Mesenteric fat pad (tissue), 1 donor: Measurements from ENCODE around the gene MED29. TPM values are rescaled to one million over a fixed set of nuclear protein-coding genes. Genes with fewer than 3 reads are reported as not detected.

Source experiments
- DNase-seq: peaks from one replicate; pipeline ENCODE4 v3.0.0-alpha.2; 2020; ENCODE audit warnings: low spot score
- total RNA-seq: library from RNA; stranded (reverse); fragmentation: NEBNext Ultra II Directional; extraction: Animal tissue kit (Norgen Biotek cat#: 25700); gene quantifications from one replicate; pipeline ENCODE4 v1.2.1, GENCODE V29; 2021
- donor health status: DM: yes; HTN: yes; CAD: no.

MED29 gene
- total RNA-seq, 1 donor from 2014 or later: 34.1 TPM

DNA sequence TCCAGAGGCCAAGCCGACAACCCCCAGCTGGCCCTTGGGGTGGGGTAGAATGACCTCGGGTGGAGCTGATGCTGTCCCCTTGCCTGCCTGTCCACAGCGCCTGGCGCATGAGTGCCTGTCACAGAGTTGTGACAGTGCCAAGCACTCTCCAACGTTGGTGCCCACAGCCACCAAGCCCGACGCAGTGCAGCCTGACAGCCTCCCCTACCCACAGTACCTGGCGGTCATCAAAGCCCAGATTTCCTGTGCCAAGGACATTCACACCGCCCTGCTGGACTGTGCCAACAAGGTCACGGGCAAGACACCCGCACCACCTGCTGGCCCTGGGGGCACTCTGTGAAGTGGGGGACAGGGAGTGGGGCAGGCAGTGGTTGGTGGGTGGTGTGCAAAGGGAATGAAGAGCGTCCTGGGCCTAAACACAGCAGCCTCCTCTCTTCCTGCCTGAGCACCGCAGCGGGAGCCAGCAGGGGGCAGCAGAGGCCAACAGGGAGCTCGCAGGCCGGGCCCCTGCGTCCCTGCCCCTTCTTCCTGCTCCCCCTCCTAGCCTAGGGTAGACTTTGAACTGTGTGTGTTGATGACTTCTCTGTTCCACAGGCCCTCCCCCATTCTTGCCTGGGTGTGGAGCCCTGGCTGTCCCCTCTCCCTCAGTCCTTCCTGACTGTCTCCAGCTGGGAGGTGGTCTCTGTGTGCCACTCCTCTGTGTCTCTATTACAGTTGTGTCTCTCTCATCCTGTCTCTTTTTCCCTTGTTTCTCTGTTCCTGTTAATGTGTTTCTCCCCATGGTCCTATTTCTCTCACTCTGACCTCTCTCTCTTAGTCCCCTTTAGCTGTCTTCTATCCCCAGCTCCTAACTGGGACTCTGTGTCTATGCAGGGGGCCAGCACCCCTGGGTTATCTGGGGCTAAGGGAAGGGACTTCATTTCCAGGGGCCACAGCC lies 6.5 kb downstream of the MED29 start:
- DNase-seq: peak; percentile 95

DNA sequence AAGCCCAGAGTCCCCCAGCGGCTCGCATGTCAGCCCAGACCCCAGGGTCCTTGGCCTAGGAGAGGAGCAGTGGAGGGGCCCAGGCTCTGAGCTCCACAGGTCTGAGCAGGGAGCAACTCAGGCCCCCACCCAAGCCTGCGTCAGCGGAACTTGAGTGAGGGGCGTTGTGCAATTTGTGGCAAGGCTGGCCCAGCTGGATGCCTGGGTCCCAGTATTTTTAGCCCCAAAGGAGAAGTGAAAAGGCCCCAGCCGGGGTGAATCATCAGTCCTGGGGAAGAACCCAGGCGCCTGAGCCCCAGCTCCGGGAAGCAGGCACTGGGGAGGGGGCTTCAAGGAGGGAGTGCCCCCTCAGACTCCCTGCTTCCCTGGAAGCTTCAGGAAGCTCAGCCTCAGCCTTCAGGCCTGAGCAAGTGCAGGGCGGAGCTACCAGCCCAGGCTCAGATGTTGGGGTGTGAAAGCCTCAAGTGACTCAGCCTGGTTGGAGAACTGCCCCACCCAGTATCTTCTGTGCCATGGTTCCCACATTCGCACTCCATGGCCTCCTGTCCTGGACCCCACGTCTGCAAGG lies 7.2 kb downstream of the MED29 start:
- DNase-seq: no peak

DNA sequence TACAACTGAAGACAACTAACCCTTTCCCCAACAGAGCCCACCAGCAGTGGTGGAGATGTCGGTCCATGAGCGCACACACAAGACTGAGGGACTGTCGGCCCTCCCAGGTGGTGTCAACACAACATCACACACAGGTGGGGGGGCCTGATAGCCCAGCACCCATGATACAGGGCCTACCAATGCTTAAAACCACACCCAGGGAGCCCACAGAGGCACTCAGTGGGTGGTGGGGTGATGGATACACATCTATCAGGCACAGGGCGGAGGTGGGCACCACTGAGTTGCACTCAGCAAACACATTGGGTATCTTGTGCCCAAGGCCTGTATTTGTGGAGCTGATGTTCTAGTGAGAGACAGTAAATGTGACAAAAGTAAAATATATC lies 8.5 kb downstream of the MED29 start:
- DNase-seq: no peak

DNA sequence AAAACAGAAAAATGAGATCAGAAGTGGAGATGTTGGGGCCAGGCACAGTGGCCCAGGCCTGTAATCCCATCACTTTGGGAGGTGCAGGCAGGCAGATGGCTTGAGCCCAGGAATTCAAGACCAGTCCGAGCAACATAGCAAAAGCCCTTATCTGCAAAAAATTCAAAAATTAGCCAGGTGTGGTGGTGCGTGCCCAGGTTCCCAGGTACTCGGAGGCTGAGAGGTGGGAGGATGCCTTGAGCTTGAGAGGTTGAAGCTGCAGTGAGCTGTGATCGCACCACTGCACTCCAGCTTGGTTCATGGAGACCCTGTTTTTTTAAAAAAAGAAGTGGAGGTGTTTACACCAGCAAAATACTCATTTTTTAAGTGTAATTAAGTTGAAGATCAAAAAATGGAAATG lies 8.9 kb downstream of the MED29 start:
- no peak for DNase-seq

DNA sequence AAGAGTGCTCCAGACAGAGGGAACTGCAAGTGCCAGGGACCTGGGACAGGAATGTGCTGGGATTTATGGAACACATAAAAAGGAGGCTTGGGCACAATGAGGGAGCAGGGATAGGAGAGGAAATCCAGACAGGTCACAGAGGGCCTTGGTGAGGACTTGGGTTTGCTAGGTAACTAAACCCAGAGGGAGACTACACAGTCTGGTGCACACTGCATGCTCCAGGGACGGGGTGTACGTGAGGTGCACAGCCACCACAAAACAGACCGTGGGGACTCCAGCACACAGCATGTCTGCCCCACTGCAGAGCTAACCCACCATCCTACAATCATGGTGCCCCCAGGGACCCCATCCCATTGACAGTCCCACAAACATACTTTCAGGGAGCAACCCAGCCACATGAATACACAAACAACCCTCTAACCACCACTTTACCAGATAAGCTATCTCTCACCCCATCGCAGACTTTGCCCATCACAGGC lies 9.9 kb downstream of the MED29 start:
- DNase-seq: no peak

DNA sequence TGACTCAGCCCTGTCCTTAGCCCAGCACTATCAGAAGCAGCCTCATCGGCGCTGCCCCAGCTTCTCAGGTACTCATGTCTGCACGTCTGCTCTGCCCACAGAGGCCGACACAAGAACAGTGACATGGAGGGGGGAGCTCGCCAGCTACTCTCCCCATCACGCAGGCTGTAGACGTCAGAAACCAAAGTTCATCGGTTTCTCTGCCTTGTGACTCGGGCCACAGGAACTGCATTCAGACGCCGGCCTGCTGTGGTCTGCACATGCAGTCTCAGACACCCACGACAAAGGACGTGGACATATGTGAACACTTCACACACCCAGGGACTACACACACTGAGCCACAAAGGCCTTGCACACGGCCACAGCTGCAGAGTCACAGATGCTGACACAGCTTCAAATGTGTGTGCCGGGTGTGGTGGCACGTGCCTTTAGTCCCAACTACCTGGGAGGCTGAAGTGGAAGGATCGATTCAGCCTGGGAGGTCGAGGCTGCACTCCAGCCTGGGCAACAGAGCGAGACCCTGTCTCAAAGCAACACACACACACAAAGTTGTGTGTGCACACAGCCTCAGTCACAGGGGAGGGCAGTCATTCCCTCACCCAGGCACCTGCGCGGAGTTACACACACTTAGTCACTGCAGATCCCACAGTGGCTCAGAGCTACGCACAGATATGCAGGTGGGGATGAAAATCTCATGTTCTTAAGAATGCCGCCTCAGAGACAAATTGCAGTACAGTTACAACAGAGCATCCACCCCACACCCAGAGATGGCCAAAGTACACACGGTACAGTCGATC lies 10.6 kb downstream of the MED29 start:
- DNase-seq: peak; percentile 90

DNA sequence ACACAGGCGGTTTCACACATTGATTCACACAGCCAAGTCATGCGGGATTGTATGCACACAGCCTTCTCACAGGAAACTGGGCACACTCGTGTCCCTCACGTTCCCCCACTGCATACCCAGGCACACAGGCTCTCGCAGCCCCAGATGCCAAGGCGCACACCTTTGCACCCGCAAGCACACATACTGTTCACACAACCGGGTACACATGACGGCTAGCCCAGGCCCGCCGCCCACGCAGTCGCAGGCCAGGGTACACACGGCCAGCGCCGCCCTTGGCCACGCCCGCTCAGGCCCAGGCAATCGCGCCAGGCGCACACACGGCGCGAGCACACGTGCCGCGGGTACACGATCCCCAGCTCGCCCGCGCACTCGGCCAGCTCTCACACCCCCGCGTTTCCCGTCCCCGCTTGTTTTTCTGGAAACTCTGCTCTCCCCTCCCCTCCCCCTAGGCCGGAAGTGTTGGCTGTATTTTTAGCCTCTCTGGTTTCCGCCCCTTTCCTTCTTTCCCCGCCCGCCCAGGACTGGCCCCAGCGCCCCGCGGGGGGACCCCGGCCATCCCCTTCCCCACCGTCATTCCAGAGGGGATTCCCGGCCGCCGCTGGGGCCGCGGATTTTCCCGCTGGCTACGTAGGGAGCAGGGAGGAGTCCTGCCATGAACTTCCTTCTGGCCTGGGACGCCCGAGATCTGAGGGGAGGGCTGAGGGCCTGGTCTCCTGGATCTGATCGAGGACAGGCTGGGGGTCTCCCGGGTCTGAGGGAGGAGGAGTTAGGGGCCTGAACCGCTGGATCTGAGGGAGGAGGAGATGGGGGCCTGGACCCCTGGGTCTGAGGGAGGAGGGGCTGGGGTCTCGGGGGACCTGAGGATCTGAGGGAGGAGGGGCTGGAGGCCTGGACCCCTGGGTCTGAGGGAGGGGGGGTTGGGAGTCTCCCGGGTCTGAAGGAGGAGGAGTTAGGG lies 11.4 kb downstream of the MED29 start:
- DNase-seq: peak; percentile 98

DNA sequence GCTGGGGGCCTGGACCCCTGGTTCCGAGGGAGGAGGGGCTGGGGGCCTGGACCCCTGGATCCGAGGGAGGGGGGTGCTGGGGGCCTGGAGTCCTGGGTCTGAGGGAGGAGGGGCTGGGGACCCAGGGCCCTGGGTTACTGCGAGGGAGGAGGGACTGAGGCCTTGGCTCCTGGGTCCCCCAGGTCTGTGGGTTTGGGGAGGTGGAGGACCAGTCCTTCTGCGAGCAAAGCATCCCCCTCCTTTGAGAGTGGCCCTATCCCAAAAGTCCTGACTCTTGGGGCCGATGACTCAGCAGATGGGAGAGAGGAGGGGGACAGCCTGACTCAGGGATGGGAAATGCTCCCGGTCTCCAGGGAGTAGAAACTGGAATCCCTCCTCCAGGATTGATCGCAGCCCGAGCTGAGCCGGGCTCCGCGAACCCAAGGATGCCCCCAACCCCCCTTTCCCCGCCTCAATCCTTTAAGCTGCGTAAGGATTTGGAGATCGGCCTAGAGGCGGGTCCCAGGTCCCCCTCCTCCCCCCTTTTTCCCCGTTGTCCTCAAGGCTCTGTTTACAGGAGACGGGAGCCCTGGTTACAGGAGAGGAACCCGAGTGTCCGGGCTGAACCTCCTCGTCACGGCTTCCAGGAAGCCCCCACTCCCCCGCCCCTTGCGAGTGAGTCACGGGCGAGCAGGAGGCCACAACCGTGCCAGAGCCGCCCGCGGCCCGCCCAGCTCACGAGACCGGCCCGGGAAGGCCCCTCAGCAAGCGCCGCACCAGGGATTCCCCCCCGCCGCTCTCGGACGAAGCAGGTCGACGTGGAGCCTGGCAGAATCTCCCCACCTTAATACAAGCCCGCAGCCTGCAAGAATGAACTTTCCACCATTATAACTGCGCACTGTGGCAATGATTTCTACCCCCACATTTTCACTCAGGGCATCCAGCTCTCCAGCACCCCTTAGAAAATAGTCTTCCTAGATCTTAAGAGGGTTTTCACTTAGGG lies 12.4 kb downstream of the MED29 start:
- peak; percentile 99 for DNase-seq

DNA sequence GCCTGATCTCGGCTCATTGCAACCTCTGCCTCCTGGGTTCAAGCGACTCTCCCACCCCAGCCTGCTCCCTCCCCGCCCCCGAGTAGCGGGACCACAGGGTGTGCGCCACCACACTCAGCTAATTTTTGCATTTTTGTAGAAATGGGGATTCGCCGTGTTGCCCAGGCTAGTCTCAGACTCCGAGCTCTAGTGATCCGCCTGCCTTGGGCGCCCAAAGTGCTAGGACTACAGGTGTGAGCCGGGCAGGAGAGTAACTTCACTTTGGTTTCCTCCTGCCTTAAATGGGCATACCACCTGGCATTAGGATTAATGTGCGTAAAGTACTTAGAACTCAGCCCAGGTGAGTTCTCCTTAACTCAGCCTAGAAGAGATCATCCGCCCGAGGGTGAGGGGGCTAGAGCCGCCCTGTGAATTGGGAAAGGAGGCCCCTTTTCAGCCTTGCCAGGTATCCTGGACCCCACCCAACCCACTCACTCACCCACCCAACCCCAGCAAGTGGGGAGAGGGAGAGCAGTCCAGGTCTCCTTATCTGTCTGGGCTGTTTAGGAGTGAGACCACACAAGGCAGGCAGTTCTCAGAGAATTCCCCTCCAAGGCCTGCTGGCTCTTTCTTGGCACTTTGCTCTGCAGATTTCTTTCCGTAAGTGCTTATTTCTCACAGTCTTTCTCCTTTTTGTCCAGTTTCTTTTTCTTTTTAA lies 14.2 kb downstream of the MED29 start:
- no peak for DNase-seq

DNA sequence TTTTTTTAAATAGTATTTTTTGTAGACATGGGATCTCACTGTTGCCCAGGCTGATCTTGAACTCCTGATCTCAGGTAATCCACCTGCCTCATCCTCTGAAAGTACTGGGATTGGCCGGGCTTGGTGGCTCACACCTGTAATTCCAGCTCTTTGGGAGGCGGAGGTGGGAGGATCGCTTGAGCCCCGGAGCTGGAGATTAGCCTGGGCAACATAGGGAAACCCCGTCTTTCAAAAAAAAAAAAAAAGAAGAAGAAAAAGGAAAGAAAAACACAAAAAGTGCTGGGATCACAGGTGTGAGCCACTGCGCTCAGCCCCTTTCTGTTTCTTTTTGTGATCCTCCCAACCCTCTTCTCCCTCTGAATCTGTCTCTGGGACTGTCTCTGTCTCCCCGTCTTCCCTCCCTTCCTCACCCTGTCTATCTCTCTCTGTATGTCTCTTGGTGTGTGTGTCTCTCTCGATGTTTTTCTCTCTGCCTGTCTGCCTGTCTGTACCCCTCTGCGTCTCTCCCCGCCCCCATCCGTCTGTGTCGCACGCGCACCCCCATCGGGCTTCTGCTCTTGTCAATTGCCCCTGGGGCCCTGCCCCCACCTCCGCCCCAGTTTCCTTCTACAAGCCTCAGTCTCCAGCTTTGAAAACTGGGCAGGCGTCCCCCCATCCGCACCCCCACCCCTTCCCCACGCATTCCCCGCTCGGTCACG lies 14.9 kb downstream of the MED29 start:
- DNase-seq: no peak

DNA sequence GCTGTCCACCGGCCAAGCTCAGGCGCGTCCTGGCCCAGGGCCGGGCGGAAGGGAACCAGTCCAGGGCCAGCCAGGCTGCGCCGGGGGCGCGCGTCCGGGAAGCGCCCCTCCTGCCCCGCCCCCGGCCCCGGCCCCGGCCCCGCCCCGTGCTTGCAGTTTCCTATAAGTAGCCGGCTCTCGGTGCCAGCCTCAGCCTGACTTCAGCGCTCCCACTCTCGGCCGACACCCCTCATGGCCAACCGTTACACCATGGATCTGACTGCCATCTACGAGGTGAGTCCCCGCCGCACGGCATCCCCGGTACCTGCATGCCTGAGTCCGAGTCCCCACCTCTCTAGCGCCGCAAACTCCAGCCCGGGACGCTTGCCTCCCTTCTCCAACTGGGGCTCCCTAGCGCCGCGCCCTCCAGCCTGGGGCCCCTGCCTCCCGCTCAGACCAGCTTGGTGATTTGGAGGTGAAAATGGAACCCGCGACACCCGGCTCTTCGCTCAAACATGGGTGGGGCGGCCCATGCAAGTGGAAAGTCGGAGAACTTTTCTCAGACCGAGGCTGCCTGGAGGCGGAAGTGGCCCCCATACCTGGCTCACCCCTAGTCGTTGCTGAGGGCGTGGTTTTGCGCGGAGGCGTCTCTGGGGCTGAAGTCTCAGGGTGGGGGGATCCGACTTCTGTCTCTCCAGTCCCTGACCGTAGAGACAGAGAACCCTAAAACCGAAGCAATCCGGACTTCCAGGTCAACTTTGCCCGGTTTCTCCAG lies 15.7 kb downstream of the MED29 start, which contains the start of gene ZFP36:
TSS of gene ZFP36 (plus strand) at position 192 of the 754 bp plus-strand sequence. CDS start at position 250, 58 bp downstream.
- peak; percentile 98 for DNase-seq

DNA sequence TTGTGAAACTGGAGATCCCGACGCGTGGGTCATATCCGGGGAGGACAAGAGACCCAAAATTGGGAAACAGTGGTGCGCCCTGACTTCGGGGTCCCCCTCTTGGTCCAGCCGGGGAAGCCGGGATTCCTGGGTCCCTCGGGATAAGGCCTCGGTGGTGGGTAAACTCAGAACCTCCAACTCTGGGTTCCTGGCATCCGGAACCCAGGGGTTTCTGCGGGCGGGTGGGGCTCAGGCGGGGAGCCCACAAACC lies 16.2 kb downstream of the MED29 start:
- DNase-seq: no peak

DNA sequence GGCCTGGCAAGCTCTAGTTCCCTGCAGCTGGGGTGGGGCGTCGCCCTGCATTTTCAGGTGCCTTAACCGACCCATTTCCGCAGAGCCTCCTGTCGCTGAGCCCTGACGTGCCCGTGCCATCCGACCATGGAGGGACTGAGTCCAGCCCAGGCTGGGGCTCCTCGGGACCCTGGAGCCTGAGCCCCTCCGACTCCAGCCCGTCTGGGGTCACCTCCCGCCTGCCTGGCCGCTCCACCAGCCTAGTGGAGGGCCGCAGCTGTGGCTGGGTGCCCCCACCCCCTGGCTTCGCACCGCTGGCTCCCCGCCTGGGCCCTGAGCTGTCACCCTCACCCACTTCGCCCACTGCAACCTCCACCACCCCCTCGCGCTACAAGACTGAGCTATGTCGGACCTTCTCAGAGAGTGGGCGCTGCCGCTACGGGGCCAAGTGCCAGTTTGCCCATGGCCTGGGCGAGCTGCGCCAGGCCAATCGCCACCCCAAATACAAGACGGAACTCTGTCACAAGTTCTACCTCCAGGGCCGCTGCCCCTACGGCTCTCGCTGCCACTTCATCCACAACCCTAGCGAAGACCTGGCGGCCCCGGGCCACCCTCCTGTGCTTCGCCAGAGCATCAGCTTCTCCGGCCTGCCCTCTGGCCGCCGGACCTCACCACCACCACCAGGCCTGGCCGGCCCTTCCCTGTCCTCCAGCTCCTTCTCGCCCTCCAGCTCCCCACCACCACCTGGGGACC lies 16.6 kb downstream of the MED29 start:
- DNase-seq: no peak

DNA sequence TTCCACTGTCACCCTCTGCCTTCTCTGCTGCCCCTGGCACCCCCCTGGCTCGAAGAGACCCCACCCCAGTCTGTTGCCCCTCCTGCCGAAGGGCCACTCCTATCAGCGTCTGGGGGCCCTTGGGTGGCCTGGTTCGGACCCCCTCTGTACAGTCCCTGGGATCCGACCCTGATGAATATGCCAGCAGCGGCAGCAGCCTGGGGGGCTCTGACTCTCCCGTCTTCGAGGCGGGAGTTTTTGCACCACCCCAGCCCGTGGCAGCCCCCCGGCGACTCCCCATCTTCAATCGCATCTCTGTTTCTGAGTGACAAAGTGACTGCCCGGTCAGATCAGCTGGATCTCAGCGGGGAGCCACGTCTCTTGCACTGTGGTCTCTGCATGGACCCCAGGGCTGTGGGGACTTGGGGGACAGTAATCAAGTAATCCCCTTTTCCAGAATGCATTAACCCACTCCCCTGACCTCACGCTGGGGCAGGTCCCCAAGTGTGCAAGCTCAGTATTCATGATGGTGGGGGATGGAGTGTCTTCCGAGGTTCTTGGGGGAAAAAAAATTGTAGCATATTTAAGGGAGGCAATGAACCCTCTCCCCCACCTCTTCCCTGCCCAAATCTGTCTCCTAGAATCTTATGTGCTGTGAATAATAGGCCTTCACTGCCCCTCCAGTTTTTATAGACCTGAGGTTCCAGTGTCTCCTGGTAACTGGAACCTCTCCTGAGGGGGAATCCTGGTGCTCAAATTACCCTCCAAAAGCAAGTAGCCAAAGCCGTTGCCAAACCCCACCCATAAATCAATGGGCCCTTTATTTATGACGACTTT lies 17.4 kb downstream of the MED29 start:
- DNase-seq: no peak

DNA sequence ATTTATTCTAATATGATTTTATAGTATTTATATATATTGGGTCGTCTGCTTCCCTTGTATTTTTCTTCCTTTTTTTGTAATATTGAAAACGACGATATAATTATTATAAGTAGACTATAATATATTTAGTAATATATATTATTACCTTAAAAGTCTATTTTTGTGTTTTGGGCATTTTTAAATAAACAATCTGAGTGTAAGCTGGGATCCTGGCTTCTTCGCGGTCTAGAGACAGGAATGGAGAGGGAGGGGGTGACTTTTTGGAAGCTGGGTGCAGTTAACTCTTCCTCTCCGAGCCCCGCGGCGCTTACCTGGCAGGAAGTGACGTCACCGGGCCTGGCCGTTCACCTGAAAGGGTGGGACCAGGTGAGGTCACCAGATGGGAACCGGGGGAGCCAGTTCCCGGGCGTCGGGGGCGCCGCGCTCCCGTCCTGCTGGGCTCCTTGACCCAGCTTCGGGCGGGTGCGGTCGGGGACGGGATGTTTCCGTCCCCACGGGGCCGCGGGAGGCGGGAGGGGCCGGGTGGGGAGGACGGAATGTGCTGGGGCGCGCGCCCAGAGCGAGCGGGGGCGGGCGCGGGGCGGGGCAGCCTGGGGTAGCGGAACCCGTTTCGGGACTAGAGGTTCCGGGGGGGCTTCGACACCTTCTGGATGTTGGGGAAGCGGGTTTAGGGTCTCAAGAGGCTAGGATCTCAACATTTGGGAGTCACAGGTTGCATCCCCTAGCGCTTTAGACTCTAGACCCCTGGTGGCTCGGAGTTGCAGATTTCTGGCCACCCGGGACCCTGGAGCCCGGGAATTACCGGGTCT lies 18.2 kb downstream of the MED29 start:
- peak; percentile 98 for DNase-seq
